ENCODE results near the gene FMNL3. TPM values are rescaled to one million over a fixed set of nuclear protein-coding genes. Genes with fewer than 3 reads are reported as not detected.

Gene FMNL3
- total and polyA plus RNA-seq, 2 experiments from 2014 or later, result 8.7 to 32.6 TPM

- H3K4me3 Mint-ChIP-seq, result no peak overlapping the region
- Histone ChIP-seq H4K20me1 (replicated peaks; ENCODE audit: insufficient read depth) (0 out of 2 replicates have a peak, but pooled peaks cover 8% of the 10 kb centered on the region), H3K27ac (ENCODE audit: low read depth) (no peak overlapping the region), H3K36me3 (ENCODE audit: insufficient read depth) (no peaks in the 10 kb centered on the region), H3K4me1 (ENCODE audit: insufficient read depth) (peaks cover 33% of the 10 kb centered on the region), H3K9me2 (ENCODE audit: insufficient read depth) (no peaks in the 10 kb centered on the region), H3K4me3 (no peak overlapping the region), H3K27me3 (ENCODE audit: insufficient read depth) (no peaks in the 10 kb centered on the region), H3K4me2 (no peak overlapping the region), H3K79me2 (replicated peaks; ENCODE audit: insufficient read depth) (peaks cover 85% of the 10 kb centered on the region), H3F3A (replicated peaks; ENCODE audit: low read depth) (no peaks in the 10 kb centered on the region), H2AFZ (no peak overlapping the region)
- DNase-seq (ENCODE audit: low spot score) (no peak), ATAC-seq (no peak)
- no peaks in the 10 kb centered on the region; the same call in 2 of the 3 replicates for H3K9me3 Mint-ChIP-seq
- H3K27ac Mint-ChIP-seq, result no peak overlapping the region
- peaks cover 36% of the 10 kb centered on the region for H3K4me1 Mint-ChIP-seq
- peaks cover 4% of the 10 kb centered on the region for H3K27me3 Mint-ChIP-seq (ENCODE audit: insufficient read depth, low read depth, poor library complexity)
- no peak for TF ChIP-seq CTCF (conservative IDR thresholded peaks at IDR 0.05; ENCODE audit: low read depth in 2 of 2)
- TF ChIP-seq CREB1 (CRISPR knock-in tag; IDR thresholded peaks at IDR 0.05; ENCODE audit: low read depth), result no peak
- no peak for TF ChIP-seq POLR2AphosphoS5 (IDR thresholded peaks at IDR 0.05; ENCODE audit: low read depth)
- TF ChIP-seq, protein P1, sequence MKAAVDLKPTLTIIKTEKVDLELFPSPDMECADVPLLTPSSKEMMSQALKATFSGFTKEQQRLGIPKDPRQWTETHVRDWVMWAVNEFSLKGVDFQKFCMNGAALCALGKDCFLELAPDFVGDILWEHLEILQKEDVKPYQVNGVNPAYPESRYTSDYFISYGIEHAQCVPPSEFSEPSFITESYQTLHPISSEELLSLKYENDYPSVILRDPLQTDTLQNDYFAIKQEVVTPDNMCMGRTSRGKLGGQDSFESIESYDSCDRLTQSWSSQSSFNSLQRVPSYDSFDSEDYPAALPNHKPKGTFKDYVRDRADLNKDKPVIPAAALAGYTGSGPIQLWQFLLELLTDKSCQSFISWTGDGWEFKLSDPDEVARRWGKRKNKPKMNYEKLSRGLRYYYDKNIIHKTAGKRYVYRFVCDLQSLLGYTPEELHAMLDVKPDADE (IDR thresholded peaks at IDR 0.05), result no peak
- TF ChIP-seq, protein P2, sequence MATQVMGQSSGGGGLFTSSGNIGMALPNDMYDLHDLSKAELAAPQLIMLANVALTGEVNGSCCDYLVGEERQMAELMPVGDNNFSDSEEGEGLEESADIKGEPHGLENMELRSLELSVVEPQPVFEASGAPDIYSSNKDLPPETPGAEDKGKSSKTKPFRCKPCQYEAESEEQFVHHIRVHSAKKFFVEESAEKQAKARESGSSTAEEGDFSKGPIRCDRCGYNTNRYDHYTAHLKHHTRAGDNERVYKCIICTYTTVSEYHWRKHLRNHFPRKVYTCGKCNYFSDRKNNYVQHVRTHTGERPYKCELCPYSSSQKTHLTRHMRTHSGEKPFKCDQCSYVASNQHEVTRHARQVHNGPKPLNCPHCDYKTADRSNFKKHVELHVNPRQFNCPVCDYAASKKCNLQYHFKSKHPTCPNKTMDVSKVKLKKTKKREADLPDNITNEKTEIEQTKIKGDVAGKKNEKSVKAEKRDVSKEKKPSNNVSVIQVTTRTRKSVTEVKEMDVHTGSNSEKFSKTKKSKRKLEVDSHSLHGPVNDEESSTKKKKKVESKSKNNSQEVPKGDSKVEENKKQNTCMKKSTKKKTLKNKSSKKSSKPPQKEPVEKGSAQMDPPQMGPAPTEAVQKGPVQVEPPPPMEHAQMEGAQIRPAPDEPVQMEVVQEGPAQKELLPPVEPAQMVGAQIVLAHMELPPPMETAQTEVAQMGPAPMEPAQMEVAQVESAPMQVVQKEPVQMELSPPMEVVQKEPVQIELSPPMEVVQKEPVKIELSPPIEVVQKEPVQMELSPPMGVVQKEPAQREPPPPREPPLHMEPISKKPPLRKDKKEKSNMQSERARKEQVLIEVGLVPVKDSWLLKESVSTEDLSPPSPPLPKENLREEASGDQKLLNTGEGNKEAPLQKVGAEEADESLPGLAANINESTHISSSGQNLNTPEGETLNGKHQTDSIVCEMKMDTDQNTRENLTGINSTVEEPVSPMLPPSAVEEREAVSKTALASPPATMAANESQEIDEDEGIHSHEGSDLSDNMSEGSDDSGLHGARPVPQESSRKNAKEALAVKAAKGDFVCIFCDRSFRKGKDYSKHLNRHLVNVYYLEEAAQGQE (IDR thresholded peaks at IDR 0.05; ENCODE audit: unreplicated experiment), result no peak
- no peak for TF ChIP-seq ZNF114 (CRISPR knock-in tag; IDR thresholded peaks at IDR 0.05)
- TF ChIP-seq ZNF462 (CRISPR knock-in tag; IDR thresholded peaks at IDR 0.05), result no peak
- TF ChIP-seq JUNB (IDR thresholded peaks at IDR 0.05; ENCODE audit: unreplicated experiment), result no peak
- TF ChIP-seq EZH2 (IDR thresholded peaks at IDR 0.05; ENCODE audit: low read depth, unreplicated experiment), result no peak
- TF ChIP-seq NANOG (IDR thresholded peaks at IDR 0.05; ENCODE audit: borderline replicate concordance), result no peak
- TF ChIP-seq STAT1 (IDR thresholded peaks at IDR 0.05; ENCODE audit: unreplicated experiment), result no peak
- no peak for TF ChIP-seq EZH2phosphoT487 (IDR thresholded peaks at IDR 0.05; ENCODE audit: unreplicated experiment)
- no peak for TF ChIP-seq ZNF331 (CRISPR knock-in tag; IDR thresholded peaks at IDR 0.05; ENCODE audit: low read depth)
- peaks cover 11% of the 10 kb centered on the region for H3K36me3 Mint-ChIP-seq (ENCODE audit: low read depth)
Observed at GRCh38 chr12:49689237-49689636, 18.0 kb downstream of the FMNL3 start.
